Measurements from ENCODE around the gene RNF214.
"Not testable (repeated sequence)": the region's sequence is repeated elsewhere in the genome, so short reads cannot be mapped to it uniquely, and the experiment has no call there.

The RNF214 gene

GRCh38 chr11:117232092-117232878 is at the start of gene RNF214:
TSS of gene RNF214 (plus strand) at chr11:117232671. CDS start at chr11:117234273, 1,602 bp downstream.
- no peaks in the 10 kb centered on the region for H3K27me3 ChIP-seq (ENCODE audit: control insufficient read depth, insufficient read depth, low read length)
- peak within 1 kb of the TSS; percentile 86; the same call in 1 of the 2 replicates for H3K27ac ChIP-seq (ENCODE audit: low read depth, low read length)
- peaks cover 6% of the 10 kb centered on the region; the same call in 1 of the 2 replicates for H3K4me1 ChIP-seq (ENCODE audit: control insufficient read depth, insufficient read depth, low read length)
- peak within 1 kb of the TSS; percentile 99 for H3K4me3 ChIP-seq (ENCODE audit: low read depth, low read length)
- H3K9ac ChIP-seq (ENCODE audit: low read length) = peak within 1 kb of the TSS; percentile 94
- no peaks in the 10 kb centered on the region for H3K9me3 ChIP-seq (ENCODE audit: control insufficient read depth, insufficient read depth, low read depth, low read length)
- H3K36me3 ChIP-seq (ENCODE audit: control insufficient read depth, insufficient read depth, low read length) = peaks cover 27% of the 10 kb centered on the region

- H3K9me3 ChIP-seq (ENCODE audit: control insufficient read depth, insufficient read depth, low read depth, low read length); H3K27ac ChIP-seq (ENCODE audit: low read depth, low read length); H3K9ac ChIP-seq (ENCODE audit: low read length); H3K27me3 ChIP-seq (ENCODE audit: control insufficient read depth, insufficient read depth, low read length); H3K4me3 ChIP-seq (ENCODE audit: low read depth, low read length): not testable (repeated sequence)
- peaks cover 24% of the 10 kb centered on the region for H3K36me3 ChIP-seq (ENCODE audit: control insufficient read depth, insufficient read depth, low read length)
- H3K4me1 ChIP-seq (ENCODE audit: control insufficient read depth, insufficient read depth, low read length) = peaks cover 13% of the 10 kb centered on the region
These were observed 49.3 kb upstream of the RNF214 start for GRCh38 chr11:117183178-117183577.

GRCh38 chr11:117183724-117184349 is 48.6 kb upstream of the RNF214 start:
- H3K4me1 ChIP-seq (ENCODE audit: control insufficient read depth, insufficient read depth, low read length) = peaks cover 13% of the 10 kb centered on the region
- no peaks in the 10 kb centered on the region for H3K27me3 ChIP-seq (ENCODE audit: control insufficient read depth, insufficient read depth, low read length)
- H3K36me3 ChIP-seq (ENCODE audit: control insufficient read depth, insufficient read depth, low read length) = peaks cover 31% of the 10 kb centered on the region
- H3K27ac ChIP-seq (ENCODE audit: low read depth, low read length) = no peak overlapping the region
- H3K9ac ChIP-seq (ENCODE audit: low read length) = no peak overlapping the region
- no peaks in the 10 kb centered on the region for H3K9me3 ChIP-seq (ENCODE audit: control insufficient read depth, insufficient read depth, low read depth, low read length)
- H3K4me3 ChIP-seq (ENCODE audit: low read depth, low read length) = no peak overlapping the region

- H3K4me3 ChIP-seq (ENCODE audit: low read depth, low read length) = no peak overlapping the region
- peaks cover 50% of the 10 kb centered on the region for H3K36me3 ChIP-seq (ENCODE audit: control insufficient read depth, insufficient read depth, low read length)
- no peaks in the 10 kb centered on the region for H3K9me3 ChIP-seq (ENCODE audit: control insufficient read depth, insufficient read depth, low read depth, low read length)
- peaks cover 3% of the 10 kb centered on the region; the same call in 1 of the 2 replicates for H3K4me1 ChIP-seq (ENCODE audit: control insufficient read depth, insufficient read depth, low read length)
- no peak overlapping the region for H3K9ac ChIP-seq (ENCODE audit: low read length)
- no peaks in the 10 kb centered on the region for H3K27me3 ChIP-seq (ENCODE audit: control insufficient read depth, insufficient read depth, low read length)
- no peak overlapping the region for H3K27ac ChIP-seq (ENCODE audit: low read depth, low read length)
These were observed 46.6 kb upstream of the RNF214 start for GRCh38 chr11:117185736-117186430.

GRCh38 chr11:117186431-117186761 is 46.1 kb upstream of the RNF214 start:
- H3K4me1 ChIP-seq (ENCODE audit: control insufficient read depth, insufficient read depth, low read length) = no peaks in the 10 kb centered on the region
- peaks cover 51% of the 10 kb centered on the region for H3K36me3 ChIP-seq (ENCODE audit: control insufficient read depth, insufficient read depth, low read length)
- no peak overlapping the region for H3K27ac ChIP-seq (ENCODE audit: low read depth, low read length)
- H3K9ac ChIP-seq (ENCODE audit: low read length) = no peak overlapping the region
- H3K4me3 ChIP-seq (ENCODE audit: low read depth, low read length) = no peak overlapping the region
- H3K27me3 ChIP-seq (ENCODE audit: control insufficient read depth, insufficient read depth, low read length) = no peaks in the 10 kb centered on the region
- H3K9me3 ChIP-seq (ENCODE audit: control insufficient read depth, insufficient read depth, low read depth, low read length) = no peaks in the 10 kb centered on the region

GRCh38 chr11:117187007-117187406 is 45.5 kb upstream of the RNF214 start:
- Histone ChIP-seq H3K9ac (ENCODE audit: low read length) (no peak overlapping the region), H3K4me1 (ENCODE audit: control insufficient read depth, insufficient read depth, low read length) (no peaks in the 10 kb centered on the region), H3K36me3 (ENCODE audit: control insufficient read depth, insufficient read depth, low read length) (peaks cover 56% of the 10 kb centered on the region), H3K27me3 (ENCODE audit: control insufficient read depth, insufficient read depth, low read length) (no peaks in the 10 kb centered on the region), H3K4me3 (ENCODE audit: low read depth, low read length) (no peak overlapping the region), H3K9me3 (ENCODE audit: control insufficient read depth, insufficient read depth, low read depth, low read length) (no peaks in the 10 kb centered on the region), H3K27ac (ENCODE audit: low read depth, low read length) (no peak overlapping the region)

GRCh38 chr11:117187428-117187798 is 45.1 kb upstream of the RNF214 start:
- Histone ChIP-seq H3K36me3 (ENCODE audit: control insufficient read depth, insufficient read depth, low read length) (peaks cover 55% of the 10 kb centered on the region), H3K9me3 (ENCODE audit: control insufficient read depth, insufficient read depth, low read depth, low read length) (no peaks in the 10 kb centered on the region), H3K4me3 (ENCODE audit: low read depth, low read length) (no peak overlapping the region), H3K4me1 (ENCODE audit: control insufficient read depth, insufficient read depth, low read length) (no peaks in the 10 kb centered on the region), H3K27me3 (ENCODE audit: control insufficient read depth, insufficient read depth, low read length) (no peaks in the 10 kb centered on the region), H3K27ac (ENCODE audit: low read depth, low read length) (no peak overlapping the region), H3K9ac (ENCODE audit: low read length) (no peak overlapping the region)

- Histone ChIP-seq H3K9me3 (ENCODE audit: control insufficient read depth, insufficient read depth, low read depth, low read length) (no peaks in the 10 kb centered on the region), H3K4me3 (ENCODE audit: low read depth, low read length) (no peak overlapping the region), H3K27me3 (ENCODE audit: control insufficient read depth, insufficient read depth, low read length) (no peaks in the 10 kb centered on the region), H3K4me1 (ENCODE audit: control insufficient read depth, insufficient read depth, low read length) (no peaks in the 10 kb centered on the region), H3K9ac (ENCODE audit: low read length) (no peak overlapping the region), H3K27ac (ENCODE audit: low read depth, low read length) (no peak overlapping the region), H3K36me3 (ENCODE audit: control insufficient read depth, insufficient read depth, low read length) (peaks cover 56% of the 10 kb centered on the region)
These were observed 44.5 kb upstream of the RNF214 start for GRCh38 chr11:117187799-117188481.

GRCh38 chr11:117188620-117189081 is 43.8 kb upstream of the RNF214 start:
- H3K4me3 ChIP-seq (ENCODE audit: low read depth, low read length) = no peak overlapping the region
- peaks cover 60% of the 10 kb centered on the region for H3K36me3 ChIP-seq (ENCODE audit: control insufficient read depth, insufficient read depth, low read length)
- no peaks in the 10 kb centered on the region for H3K9me3 ChIP-seq (ENCODE audit: control insufficient read depth, insufficient read depth, low read depth, low read length)
- no peaks in the 10 kb centered on the region for H3K4me1 ChIP-seq (ENCODE audit: control insufficient read depth, insufficient read depth, low read length)
- H3K9ac ChIP-seq (ENCODE audit: low read length) = no peak overlapping the region
- H3K27me3 ChIP-seq (ENCODE audit: control insufficient read depth, insufficient read depth, low read length) = no peaks in the 10 kb centered on the region
- H3K27ac ChIP-seq (ENCODE audit: low read depth, low read length) = no peak overlapping the region

GRCh38 chr11:117189191-117189940 is 43.1 kb upstream of the RNF214 start:
- Histone ChIP-seq H3K36me3 (ENCODE audit: control insufficient read depth, insufficient read depth, low read length) (peaks cover 60% of the 10 kb centered on the region), H3K4me1 (ENCODE audit: control insufficient read depth, insufficient read depth, low read length) (no peaks in the 10 kb centered on the region), H3K27me3 (ENCODE audit: control insufficient read depth, insufficient read depth, low read length) (no peaks in the 10 kb centered on the region), H3K4me3 (ENCODE audit: low read depth, low read length) (no peak overlapping the region), H3K9ac (ENCODE audit: low read length) (no peak overlapping the region), H3K27ac (ENCODE audit: low read depth, low read length) (no peak overlapping the region), H3K9me3 (ENCODE audit: control insufficient read depth, insufficient read depth, low read depth, low read length) (no peaks in the 10 kb centered on the region)

Data from HUES6 (cell line).